NB4 (cell line): Measurements from ENCODE around the gene GPC1.

Source experiments
- DNase-seq: peaks from one replicate; pipeline ENCODE4 v3.0.0; 2010; ENCODE audit warnings: low read depth
- H3K4me3 ChIP-seq: one replicate; pipeline ENCODE4 v1.5.1; 2011; ENCODE audit warnings: mild to moderate bottlenecking, low read depth, low read length, moderate library complexity
- CTCF ChIP-seq: IDR thresholded peaks from one replicate; pipeline ENCODE4 v1.5.1; 2012; ENCODE audit warnings: low read depth, low read length
- MAX ChIP-seq: IDR thresholded peaks from 2 replicates; pipeline ENCODE4 v1.6.1; 2011; ENCODE audit warnings: low read depth, low read length
- MYC ChIP-seq: IDR thresholded peaks from 2 replicates; pipeline ENCODE4 v1.6.1; 2011; ENCODE audit warnings: low read depth, low read length
- POLR2A ChIP-seq: IDR thresholded peaks from 2 replicates; pipeline ENCODE4 v1.6.1; 2011; ENCODE audit warnings: mild to moderate bottlenecking; ENCODE audit not compliant: insufficient read length; ENCODE audit errors: extremely low read depth

GPC1 gene

GRCh38 chr2:240465765-240466578 is 30.5 kb downstream of the GPC1 start:
- H3K4me3 ChIP-seq: no peak overlapping the region
- TF ChIP-seq MYC: no peak
- no peak for TF ChIP-seq CTCF
- TF ChIP-seq MAX: no peak
- TF ChIP-seq POLR2A: no peak
- no peak for DNase-seq

- TF ChIP-seq MYC (no peak), MAX (no peak), POLR2A (no peak), CTCF (no peak)
- no peak for DNase-seq
- H3K4me3 ChIP-seq: no peak overlapping the region
Measured at GRCh38 chr2:240466579-240467148, 31.2 kb downstream of the GPC1 start.

GRCh38 chr2:240467149-240467642 is 31.7 kb downstream of the GPC1 start:
- DNase-seq: no peak
- TF ChIP-seq MAX (no peak), POLR2A (no peak), MYC (no peak), CTCF (no peak)
- no peak overlapping the region for H3K4me3 ChIP-seq

GRCh38 chr2:240467659-240468302 is 32.3 kb downstream of the GPC1 start:
- H3K4me3 ChIP-seq: no peak overlapping the region
- TF ChIP-seq POLR2A (no peak), CTCF (no peak), MYC (no peak), MAX (no peak)
- DNase-seq: no peak

- no peak for DNase-seq
- no peak for TF ChIP-seq CTCF
- no peak for TF ChIP-seq POLR2A
- no peak for TF ChIP-seq MAX
- TF ChIP-seq MYC: no peak
- no peak overlapping the region for H3K4me3 ChIP-seq
Measured at GRCh38 chr2:240468303-240469238, 33.1 kb downstream of the GPC1 start.
